Measurements from ENCODE around the gene DNAJC10.

- TF ChIP-seq CTCF (IDR thresholded peaks at IDR 0.05): no peak
- no peak for TF ChIP-seq POLR2A (IDR thresholded peaks at IDR 0.05)
- TF ChIP-seq POLR2AphosphoS5 (IDR thresholded peaks at IDR 0.05; ENCODE audit: insufficient read depth in 1 of 2, low read depth in 1 of 2): no peak
Measured at GRCh38 chr2:182817558-182817957, 101.5 kb downstream of the DNAJC10 start.

Data from vagina (tissue), 2 donors.